Left lobe of liver (tissue), 2 donors: ENCODE measurements around the gene TMEM117. TPM values are rescaled to one million over a fixed set of nuclear protein-coding genes. Genes with fewer than 3 reads are reported as not detected.

ENCODE experiments used
- ATAC-seq: fragments of 200-7000 bp; cut with Tn5 transposase; one replicate; pipeline ENCODE4 v1.9.1; 2020; ENCODE audit warnings: mild to moderate bottlenecking, moderate library complexity
- DNase-seq: peaks from one replicate; pipeline ENCODE4 v3.0.0-alpha.2; 2020; ENCODE audit warnings: low spot score
- total RNA-seq: library from RNA; stranded (reverse); gene quantifications from one replicate; pipeline ENCODE4 v1.2.1, GENCODE V29; 2021
- donor health status: DM: no; HTN: no; CAD: no; lungs with moderate emphysema.
- donor health status: DM: no; HTN: yes; CAD: no.

Gene TMEM117
- total RNA-seq, 1 donor from 2014 or later = 2.8 TPM

- ATAC-seq (no peak), DNase-seq (no peak)
Observed at GRCh38 chr12:44433659-44434058, 597.8 kb downstream of the TMEM117 start.

- ATAC-seq = no peak
- no peak for DNase-seq
Observed at GRCh38 chr12:44436756-44437155, 600.9 kb downstream of the TMEM117 start.

Other genes with a start within 250 kb of the TMEM117 start
- 3.5 TPM for gene PUS7L, start 77.3 kb upstream of the TMEM117 start, total RNA-seq
- gene IRAK4, start 77.1 kb upstream of the TMEM117 start, total RNA-seq = 7.5 TPM
- gene TWF1, start 29.8 kb upstream of the TMEM117 start, total RNA-seq = 29.0 TPM